Mucosa of rectum (tissue), 2 donors: ENCODE results near the gene IL18R1.

Experiments used
- H3K27ac ChIP-seq, 2 donors: one replicate each; pipeline ENCODE4 v1.7.0; 2013; ENCODE audit warnings: inconsistent platforms in 2 of 2, low read depth in 2 of 2, low read length in 2 of 2
- H3K27me3 ChIP-seq, 2 donors: one replicate each; pipeline ENCODE4 v1.7.0; 2013; ENCODE audit warnings: low read length in 2 of 2; ENCODE audit not compliant: control insufficient read depth in 2 of 2, insufficient read depth in 2 of 2
- H3K36me3 ChIP-seq, 2 donors: one replicate each; pipeline ENCODE4 v1.7.0; 2013; ENCODE audit warnings: low read length in 2 of 2; ENCODE audit not compliant: control insufficient read depth in 2 of 2, insufficient read depth in 2 of 2
- H3K4me1 ChIP-seq, 2 donors: one replicate each; pipeline ENCODE4 v1.7.0; 2013; ENCODE audit warnings: low read length in 2 of 2, mild to moderate bottlenecking in 1 of 2; ENCODE audit not compliant: control insufficient read depth in 2 of 2, insufficient read depth in 2 of 2
- H3K4me3 ChIP-seq, 2 donors: one replicate each; pipeline ENCODE4 v1.7.0; 2013; ENCODE audit warnings: low read length in 2 of 2
- H3K9ac ChIP-seq, 2 donors: one replicate each; pipeline ENCODE4 v1.7.0; 2013; ENCODE audit warnings: low read length in 2 of 2, low read depth in 1 of 2, mild to moderate bottlenecking in 1 of 2
- H3K9me3 ChIP-seq, 2 donors: one replicate each; pipeline ENCODE4 v1.7.0; 2013; ENCODE audit warnings: low read length in 2 of 2; ENCODE audit not compliant: control insufficient read depth in 2 of 2
- donor health status: healthy.
- donor health status: Normal muscosa, but diverticular disease.

Gene IL18R1

DNA sequence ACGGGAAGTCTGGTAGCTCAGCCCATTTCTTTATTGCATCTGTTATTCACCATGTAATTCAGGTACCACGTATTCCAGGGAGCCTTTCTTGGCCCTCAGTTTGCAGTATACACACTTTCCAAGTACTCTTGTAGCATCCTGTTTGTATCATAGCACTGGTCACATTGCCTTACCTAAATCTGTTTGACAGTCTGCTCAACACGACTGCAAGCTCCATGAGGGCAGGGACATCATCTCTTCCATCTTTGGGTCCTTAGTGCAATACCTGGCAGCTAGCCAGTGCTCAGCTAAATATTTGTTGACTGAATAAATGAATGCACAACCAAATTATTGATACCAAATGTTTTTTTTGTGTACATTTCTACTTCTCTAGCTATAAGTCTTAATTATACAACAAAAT is 11.2 kb upstream of the IL18R1 start:
- Histone ChIP-seq H3K36me3 (no peaks in the 10 kb centered on the region), H3K27me3 (peaks cover 0 to 7% of the 10 kb centered on the region in 2 donors), H3K9me3 (no peaks in the 10 kb centered on the region), H3K27ac (no peak overlapping the region), H3K9ac (no peak overlapping the region), H3K4me3 (no peak overlapping the region), H3K4me1 (no peaks in the 10 kb centered on the region)

DNA sequence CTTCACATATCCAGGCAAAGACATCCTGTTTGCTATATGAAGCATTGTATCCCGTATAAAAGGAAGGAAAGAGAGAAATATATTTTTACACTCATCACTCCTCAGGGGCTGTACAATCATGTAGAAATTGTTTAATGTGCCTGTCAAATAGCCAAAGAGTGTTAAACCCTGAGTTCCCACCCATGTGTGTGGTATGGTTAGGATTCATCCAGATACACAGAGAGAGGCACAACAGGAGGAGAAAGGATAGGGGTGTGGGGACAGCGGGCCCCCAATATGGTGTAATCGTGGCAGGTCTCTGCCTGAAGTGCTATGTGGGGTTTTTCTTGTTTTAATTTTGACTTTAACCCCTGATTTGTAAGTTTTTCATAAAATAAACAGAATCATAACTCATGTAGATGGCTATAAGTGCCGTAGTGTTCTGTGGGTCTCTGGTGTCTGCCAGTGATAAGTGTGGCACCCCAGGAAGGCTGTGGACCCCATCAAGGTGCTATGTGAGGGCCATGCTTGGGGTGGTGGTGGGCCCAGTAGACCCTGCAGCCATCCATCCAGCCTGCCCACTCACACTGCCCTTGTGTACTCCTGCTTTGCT is 10.2 kb upstream of the IL18R1 start:
- Histone ChIP-seq H3K27ac (no peak overlapping the region), H3K27me3 (peaks cover 0 to 7% of the 10 kb centered on the region in 2 donors), H3K9me3 (no peaks in the 10 kb centered on the region), H3K36me3 (no peaks in the 10 kb centered on the region), H3K9ac (no peak overlapping the region), H3K4me3 (no peak overlapping the region), H3K4me1 (no peaks in the 10 kb centered on the region)

DNA sequence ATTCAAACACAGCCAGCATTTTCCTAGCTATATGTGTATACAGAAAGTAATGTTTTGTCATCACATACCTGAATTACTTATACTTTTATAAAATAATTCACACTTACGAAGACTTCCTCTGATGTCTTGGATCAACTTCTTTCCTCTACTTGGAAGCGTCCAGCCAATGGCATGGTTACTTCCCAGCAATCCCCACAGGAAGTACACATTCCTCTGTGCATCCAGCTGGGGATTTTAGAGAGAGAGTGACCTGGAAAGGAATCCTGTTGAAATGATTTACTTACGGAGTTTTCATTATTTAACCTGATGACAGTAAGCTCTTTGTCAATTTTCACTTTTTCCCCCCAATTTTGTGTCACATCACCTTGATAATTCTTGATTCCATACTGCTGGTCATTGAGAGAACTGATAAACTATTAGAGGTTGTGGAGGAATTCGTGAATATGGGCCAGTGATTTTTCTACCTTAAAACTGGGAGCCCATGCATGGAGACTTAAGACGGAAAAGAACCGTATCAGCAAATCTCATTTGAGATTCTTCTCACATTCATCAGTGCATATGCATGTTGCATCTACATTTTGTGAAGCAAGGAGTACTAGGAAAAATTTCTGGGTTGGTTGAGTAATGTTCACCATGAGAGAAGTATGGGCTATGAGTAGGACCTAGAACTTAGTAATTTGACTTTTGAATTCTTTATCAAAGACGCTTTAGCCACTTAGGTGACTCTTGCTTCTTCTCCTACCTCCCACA is 9.0 kb upstream of the IL18R1 start:
- H3K4me1 ChIP-seq = no peaks in the 10 kb centered on the region
- H3K4me3 ChIP-seq = no peak overlapping the region
- H3K36me3 ChIP-seq = no peaks in the 10 kb centered on the region
- H3K9me3 ChIP-seq = no peaks in the 10 kb centered on the region
- peaks cover 0 to 7% of the 10 kb centered on the region in 2 donors for H3K27me3 ChIP-seq
- no peak overlapping the region for H3K9ac ChIP-seq
- no peak overlapping the region for H3K27ac ChIP-seq

DNA sequence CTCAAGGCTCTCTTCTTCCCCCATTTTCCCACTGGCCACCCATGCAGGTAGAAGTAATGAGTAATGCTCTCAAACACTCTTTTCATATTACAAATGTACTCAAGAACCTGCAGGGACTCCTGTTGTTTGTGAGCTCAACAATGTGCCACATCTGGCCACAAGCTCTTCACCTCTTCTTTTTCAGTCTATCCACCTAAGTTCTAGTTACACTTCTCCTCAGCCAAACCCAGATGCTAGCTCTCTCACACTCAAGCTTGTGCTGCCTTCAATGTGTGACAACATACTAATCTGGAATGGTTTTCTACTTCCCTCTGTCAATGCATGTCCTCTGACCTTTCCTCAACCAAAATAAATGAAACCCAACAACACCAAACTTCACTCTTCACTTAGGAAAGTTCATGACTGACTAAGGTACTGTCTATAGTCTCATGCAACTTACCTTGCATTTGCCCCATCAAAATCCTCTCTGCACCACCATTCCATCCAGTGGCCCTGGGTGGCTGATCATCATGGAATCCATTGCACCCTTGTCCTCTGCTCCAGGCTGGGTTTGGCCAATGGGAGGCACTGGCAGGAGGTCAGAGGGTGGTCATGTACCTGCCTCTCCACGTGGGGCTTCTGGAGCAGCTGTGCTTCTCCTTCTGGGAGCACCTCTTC is 5.3 kb upstream of the IL18R1 start:
- Histone ChIP-seq H3K4me1 (peaks cover 0 to under 1% of the 10 kb centered on the region in 2 donors), H3K9ac (no peak overlapping the region), H3K9me3 (no peaks in the 10 kb centered on the region), H3K4me3 (no peak overlapping the region), H3K27ac (no peak overlapping the region), H3K36me3 (no peaks in the 10 kb centered on the region), H3K27me3 (peaks cover 0 to 4% of the 10 kb centered on the region in 2 donors)

DNA sequence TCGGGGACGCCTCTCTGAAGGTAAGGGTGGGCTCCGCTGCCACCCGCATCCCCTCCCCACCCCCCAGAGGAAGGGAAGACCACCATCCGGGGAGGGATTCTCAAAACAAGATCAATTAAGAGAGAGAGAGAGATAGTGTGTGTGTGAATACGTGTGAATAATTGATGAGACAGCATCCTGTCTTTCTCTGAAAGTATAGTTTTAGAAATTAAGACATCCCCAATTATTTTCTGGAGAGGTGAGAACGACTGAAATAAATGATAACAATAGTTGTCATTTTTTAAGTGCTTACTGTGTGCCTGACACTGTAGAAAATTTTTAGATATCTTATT is 751 bp downstream of the IL18R1 start:
- peak overlapping the region in 1 of 2 donors; percentile 76 for H3K27ac ChIP-seq
- peak overlapping the region; percentile 70 to 71 for H3K9ac ChIP-seq
- H3K4me3 ChIP-seq = peak overlapping the region; percentile 67 to 77
- H3K27me3 ChIP-seq = peaks cover 0 to 4% of the 10 kb centered on the region in 2 donors
- no peaks in the 10 kb centered on the region for H3K36me3 ChIP-seq
- H3K9me3 ChIP-seq = no peaks in the 10 kb centered on the region
- peaks cover 0 to 3% of the 10 kb centered on the region in 2 donors for H3K4me1 ChIP-seq

DNA sequence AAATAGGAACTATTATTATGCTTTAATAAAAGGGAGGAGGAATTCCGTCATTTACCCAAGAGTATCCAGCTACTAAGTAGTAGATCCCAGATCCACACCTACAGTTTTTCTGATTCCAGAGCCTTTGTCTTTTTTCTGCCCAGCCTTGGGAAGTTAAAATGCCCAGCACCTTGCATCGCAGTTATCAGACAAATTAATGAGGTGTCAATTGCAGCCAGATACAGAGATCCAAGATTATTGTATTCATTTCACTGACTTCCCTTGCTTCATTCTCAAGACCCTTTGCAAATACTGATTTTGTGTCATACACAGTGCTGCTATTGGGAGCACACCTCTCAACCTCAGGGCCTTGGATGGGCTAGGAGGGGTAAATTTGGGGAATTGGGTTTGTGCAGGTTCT is 1.1 kb downstream of the IL18R1 start:
- H3K9ac ChIP-seq = peak overlapping the region in 1 of 2 donors; percentile 36
- peak overlapping the region in 1 of 2 donors; percentile 77 for H3K4me3 ChIP-seq
- H3K27me3 ChIP-seq = peaks cover 0 to 4% of the 10 kb centered on the region in 2 donors
- peaks cover 0 to 3% of the 10 kb centered on the region in 2 donors for H3K4me1 ChIP-seq
- no peak overlapping the region for H3K27ac ChIP-seq
- no peaks in the 10 kb centered on the region for H3K9me3 ChIP-seq
- no peaks in the 10 kb centered on the region for H3K36me3 ChIP-seq

DNA sequence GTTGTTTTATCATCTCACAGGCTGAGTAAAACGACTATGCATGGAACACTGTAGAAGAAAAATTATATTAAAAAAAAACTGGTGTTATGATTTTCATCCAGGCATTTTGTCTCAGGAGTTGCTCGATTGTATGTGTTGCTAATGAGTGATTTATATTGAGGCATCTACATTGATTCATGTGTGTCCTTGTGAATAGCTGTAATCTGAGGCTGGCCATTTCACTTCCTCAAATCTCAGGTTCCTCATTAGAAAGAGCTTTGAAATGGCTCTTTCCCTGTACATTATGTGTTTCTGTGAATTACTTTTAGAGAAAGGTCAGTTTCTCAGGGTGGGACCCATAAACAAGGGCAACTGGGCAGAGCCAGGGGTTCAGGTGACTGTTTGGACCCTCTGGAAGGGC is 2.3 kb downstream of the IL18R1 start:
- no peak overlapping the region for H3K9ac ChIP-seq
- H3K36me3 ChIP-seq = no peaks in the 10 kb centered on the region
- H3K4me3 ChIP-seq = peak overlapping the region in 1 of 2 donors; percentile 16
- peaks cover 0 to 4% of the 10 kb centered on the region in 2 donors for H3K27me3 ChIP-seq
- no peak overlapping the region for H3K27ac ChIP-seq
- no peaks in the 10 kb centered on the region for H3K9me3 ChIP-seq
- peaks cover 0 to 3% of the 10 kb centered on the region in 2 donors for H3K4me1 ChIP-seq

DNA sequence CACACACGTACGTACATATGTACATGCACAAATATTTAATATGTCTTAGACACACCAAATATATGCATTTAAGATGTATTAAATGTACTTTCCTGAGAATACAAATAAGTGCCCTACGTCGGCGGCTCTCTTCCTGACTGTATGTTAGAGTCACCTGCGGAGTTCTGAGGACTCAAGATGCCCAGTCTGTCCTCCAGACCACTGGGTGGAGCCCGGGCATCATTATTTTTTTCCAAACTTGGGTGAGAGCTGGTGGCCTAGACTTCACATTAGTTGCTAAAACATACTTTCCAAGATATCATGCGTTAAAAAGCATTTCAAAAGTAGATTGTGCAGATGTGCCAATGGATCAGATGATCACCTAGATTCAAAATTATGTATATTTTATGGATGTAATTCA is 2.9 kb downstream of the IL18R1 start:
- no peak overlapping the region for H3K27ac ChIP-seq
- no peaks in the 10 kb centered on the region for H3K36me3 ChIP-seq
- no peaks in the 10 kb centered on the region for H3K9me3 ChIP-seq
- H3K4me3 ChIP-seq = no peak overlapping the region
- H3K4me1 ChIP-seq = peaks cover 0 to 3% of the 10 kb centered on the region in 2 donors
- H3K27me3 ChIP-seq = no peaks in the 10 kb centered on the region
- H3K9ac ChIP-seq = no peak overlapping the region

DNA sequence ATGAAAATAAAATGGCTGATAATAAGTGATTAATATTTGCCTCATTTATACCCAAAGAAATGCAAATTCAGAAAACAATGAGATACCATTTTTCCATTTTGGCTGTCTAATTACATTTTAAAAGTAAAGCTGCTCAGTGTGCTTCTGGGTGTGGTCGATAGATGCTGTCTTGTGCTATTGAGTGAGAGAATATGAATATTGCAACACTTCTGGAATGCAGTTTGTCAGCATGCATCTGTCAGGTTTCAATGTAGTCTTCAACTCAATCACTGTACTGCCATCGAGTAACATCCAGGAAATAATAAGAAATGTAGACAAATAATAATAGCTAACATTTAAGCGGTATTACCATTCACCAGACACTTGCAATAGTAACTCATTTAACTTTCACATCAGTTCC is 3.9 kb downstream of the IL18R1 start:
- H3K4me3 ChIP-seq = no peak overlapping the region
- H3K36me3 ChIP-seq = no peaks in the 10 kb centered on the region
- no peak overlapping the region for H3K27ac ChIP-seq
- H3K4me1 ChIP-seq = peaks cover 0 to 3% of the 10 kb centered on the region in 2 donors
- no peak overlapping the region for H3K9ac ChIP-seq
- H3K27me3 ChIP-seq = no peaks in the 10 kb centered on the region
- H3K9me3 ChIP-seq = no peaks in the 10 kb centered on the region

DNA sequence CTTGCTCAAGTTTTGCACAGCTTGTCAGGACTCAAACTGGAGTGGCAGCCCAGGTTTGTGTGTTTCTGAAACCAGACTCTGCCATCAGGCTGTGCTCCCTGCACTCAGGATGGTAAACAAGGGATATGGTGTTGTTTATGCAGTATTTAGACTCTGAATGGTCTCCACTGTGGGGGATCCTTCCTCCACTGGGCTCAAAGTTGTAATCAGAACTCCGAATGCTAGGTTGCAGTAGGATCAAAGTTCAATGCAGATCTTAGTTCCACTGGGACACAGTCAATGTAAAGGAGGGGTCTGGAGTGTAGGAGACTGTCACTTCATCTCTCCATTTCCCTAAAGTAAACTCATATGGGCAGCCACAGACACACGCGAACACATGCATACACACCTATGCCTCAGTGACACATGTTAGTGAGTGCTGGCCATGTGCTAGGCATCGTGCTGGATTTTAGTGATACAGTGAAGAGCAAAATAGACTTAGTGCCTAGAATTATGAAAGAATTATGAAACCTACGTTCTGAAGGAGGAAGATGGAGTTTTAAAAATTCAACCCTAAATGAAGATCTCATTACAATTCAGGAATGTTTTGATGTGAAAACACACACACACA is 6.1 kb downstream of the IL18R1 start:
- H3K27ac ChIP-seq = no peak overlapping the region
- H3K4me3 ChIP-seq = no peak overlapping the region

More for the DNA sequence above, 6.1 kb downstream of the IL18R1 start:
- Histone ChIP-seq H3K9me3 (peaks cover 0 to 6% of the 10 kb centered on the region in 2 donors), H3K27me3 (no peaks in the 10 kb centered on the region), H3K36me3 (no peaks in the 10 kb centered on the region), H3K9ac (no peak overlapping the region), H3K4me1 (no peaks in the 10 kb centered on the region)
